ENCODE data around the gene MCAM. TPM values are rescaled to one million over a fixed set of nuclear protein-coding genes. Genes with fewer than 3 reads are reported as not detected.

The MCAM gene
- total RNA-seq, 1 donor from 2014 or later, result 7.5 TPM

- Mint-ChIP-seq H3K27ac (no peak overlapping the region), H3K9me3 (no peaks in the 10 kb centered on the region), H3K4me3 (no peak overlapping the region), H3K27me3 (peaks cover 8% of the 10 kb centered on the region), H3K4me1 (peaks cover 16% of the 10 kb centered on the region), H3K36me3 (ENCODE audit: low read depth) (no peaks in the 10 kb centered on the region)
- intact Hi-C loops (cut with micrococcal nuclease), result loop anchor here (5.0 kb wide), 4 partner anchors 117 to 257 kb away; partner anchors contain the start of genes ABCG4, CBL, DPAGT1 and VPS11
- no peak for DNase-seq
Measured at GRCh38 chr11:119324189-119324588, 7.3 kb upstream of the MCAM start.

- peak; percentile 94 for DNase-seq
- Mint-ChIP-seq H3K4me1 (peaks cover 20% of the 10 kb centered on the region), H3K4me3 (no peak overlapping the region), H3K27me3 (peaks cover 9% of the 10 kb centered on the region), H3K36me3 (ENCODE audit: low read depth) (no peaks in the 10 kb centered on the region), H3K9me3 (no peaks in the 10 kb centered on the region), H3K27ac (no peak overlapping the region)
- intact Hi-C loops (cut with micrococcal nuclease), result loop anchor here (1.0 to 5.0 kb wide), 6 partner anchors 11 to 256 kb away; partner anchors contain the start of genes ABCG4, CBL, DPAGT1 and NLRX1
Measured at GRCh38 chr11:119323532-119324033, 6.7 kb upstream of the MCAM start.

GRCh38 chr11:119322921-119323531 lies 6.1 kb upstream of the MCAM start:
- H3K4me3 Mint-ChIP-seq, result no peak overlapping the region

GRCh38 chr11:119322360-119322739 lies 5.4 kb upstream of the MCAM start:
- no peak overlapping the region for H3K27ac Mint-ChIP-seq
- H3K9me3 Mint-ChIP-seq, result no peaks in the 10 kb centered on the region
- peaks cover 21% of the 10 kb centered on the region for H3K4me1 Mint-ChIP-seq
- H3K27me3 Mint-ChIP-seq, result peaks cover 19% of the 10 kb centered on the region
- no peak overlapping the region for H3K4me3 Mint-ChIP-seq
- no peaks in the 10 kb centered on the region for H3K36me3 Mint-ChIP-seq (ENCODE audit: low read depth)
- no peak for DNase-seq
- intact Hi-C loops (cut with micrococcal nuclease), result loop anchor here (2.0 to 5.0 kb wide), 5 partner anchors 115 to 255 kb away; partner anchors contain the start of genes ABCG4, CBL, DPAGT1 and NLRX1

More at GRCh38 chr11:119322921-119323531, 6.1 kb upstream of the MCAM start:
- intact Hi-C loops (cut with micrococcal nuclease), result loop anchor here (1.0 to 5.0 kb wide), 6 partner anchors 11 to 256 kb away; partner anchors contain the start of genes ABCG4, CBL, DPAGT1 and NLRX1
- Mint-ChIP-seq H3K36me3 (ENCODE audit: low read depth) (no peaks in the 10 kb centered on the region), H3K9me3 (no peaks in the 10 kb centered on the region), H3K27me3 (peaks cover 13% of the 10 kb centered on the region), H3K4me1 (peaks cover 21% of the 10 kb centered on the region), H3K27ac (no peak overlapping the region)
- no peak for DNase-seq

GRCh38 chr11:119320776-119321524 lies 4.0 kb upstream of the MCAM start:
- Mint-ChIP-seq H3K36me3 (ENCODE audit: low read depth) (no peaks in the 10 kb centered on the region), H3K4me3 (peak overlapping the region; percentile 85), H3K4me1 (peaks cover 21% of the 10 kb centered on the region), H3K27ac (peak overlapping the region; percentile 87), H3K9me3 (no peaks in the 10 kb centered on the region), H3K27me3 (peaks cover 19% of the 10 kb centered on the region)
- peak; percentile 91 for DNase-seq
- intact Hi-C loops (cut with micrococcal nuclease), result loop anchor here (1.0 to 5.0 kb wide), 7 partner anchors 15 to 254 kb away; partner anchors contain the start of genes ABCG4, CBL, DPAGT1 and VPS11

- intact Hi-C loops (cut with micrococcal nuclease), result loop anchor here (2.0 to 5.0 kb wide), 5 partner anchors 58 to 253 kb away; partner anchors contain the start of genes ABCG4, CBL, DPAGT1 and VPS11
- peak overlapping the region; percentile 70 for H3K4me3 Mint-ChIP-seq
- no peaks in the 10 kb centered on the region for H3K36me3 Mint-ChIP-seq (ENCODE audit: low read depth)
- peaks cover 25% of the 10 kb centered on the region for H3K27me3 Mint-ChIP-seq
- peak overlapping the region; percentile 87 for H3K27ac Mint-ChIP-seq
- H3K9me3 Mint-ChIP-seq, result no peaks in the 10 kb centered on the region
- no peak for DNase-seq
- H3K4me1 Mint-ChIP-seq, result peaks cover 26% of the 10 kb centered on the region
Measured at GRCh38 chr11:119320240-119320775, 3.4 kb upstream of the MCAM start.

GRCh38 chr11:119319700-119320239 lies 2.8 kb upstream of the MCAM start:
- H3K4me3 Mint-ChIP-seq, result peak overlapping the region; percentile 70
- no peaks in the 10 kb centered on the region for H3K9me3 Mint-ChIP-seq
- peaks cover 28% of the 10 kb centered on the region for H3K4me1 Mint-ChIP-seq
- peaks cover 27% of the 10 kb centered on the region for H3K27me3 Mint-ChIP-seq
- peak; percentile 58 for DNase-seq
- peak overlapping the region; percentile 87 for H3K27ac Mint-ChIP-seq
- H3K36me3 Mint-ChIP-seq (ENCODE audit: low read depth), result no peaks in the 10 kb centered on the region
- intact Hi-C loops (cut with micrococcal nuclease), result loop anchor here (2.0 to 5.0 kb wide), 5 partner anchors 57 to 252 kb away; partner anchors contain the start of genes ABCG4, CBL, DPAGT1 and VPS11

GRCh38 chr11:119319136-119319699 lies 2.3 kb upstream of the MCAM start:
- peak; percentile 59 for DNase-seq

GRCh38 chr11:119318240-119319135 lies 1.6 kb upstream of the MCAM start:
- Mint-ChIP-seq H3K27me3 (peaks cover 30% of the 10 kb centered on the region), H3K36me3 (ENCODE audit: low read depth) (no peaks in the 10 kb centered on the region), H3K4me3 (peak overlapping the region; percentile 70), H3K9me3 (no peaks in the 10 kb centered on the region), H3K4me1 (peaks cover 26% of the 10 kb centered on the region), H3K27ac (peak overlapping the region; percentile 78)
- DNase-seq, result peak; percentile 77
- intact Hi-C loops (cut with micrococcal nuclease), result no loop called here

More at GRCh38 chr11:119319136-119319699, 2.3 kb upstream of the MCAM start:
- Mint-ChIP-seq H3K27me3 (peaks cover 29% of the 10 kb centered on the region), H3K4me3 (peak overlapping the region; percentile 70), H3K4me1 (peaks cover 28% of the 10 kb centered on the region), H3K36me3 (ENCODE audit: low read depth) (no peaks in the 10 kb centered on the region), H3K27ac (peak overlapping the region; percentile 87), H3K9me3 (no peaks in the 10 kb centered on the region)
- intact Hi-C loops (cut with micrococcal nuclease), result no loop called here

GRCh38 chr11:119317592-119318239 lies 786 bp upstream of the MCAM start:
- Mint-ChIP-seq H3K36me3 (ENCODE audit: low read depth) (no peaks in the 10 kb centered on the region), H3K4me3 (peak overlapping the region; percentile 12), H3K27me3 (peaks cover 30% of the 10 kb centered on the region), H3K9me3 (no peaks in the 10 kb centered on the region), H3K4me1 (peaks cover 26% of the 10 kb centered on the region), H3K27ac (no peak overlapping the region)
- peak; percentile 56 for DNase-seq
- intact Hi-C loops (cut with micrococcal nuclease), result no loop called here

- Mint-ChIP-seq H3K36me3 (ENCODE audit: low read depth) (no peaks in the 10 kb centered on the region), H3K9me3 (no peaks in the 10 kb centered on the region), H3K27ac (no peak overlapping the region), H3K4me1 (peaks cover 17% of the 10 kb centered on the region), H3K27me3 (peaks cover 30% of the 10 kb centered on the region), H3K4me3 (peak overlapping the region; percentile 72)
- DNase-seq, result peak; percentile 69
- intact Hi-C loops (cut with micrococcal nuclease), result no loop called here
Measured at GRCh38 chr11:119316016-119316728, 758 bp downstream of the MCAM start.

All from activated CD4-positive, alpha-beta T cell treated with anti-CD3 and anti-CD28 coated beads, Interleukin-2, amount 10 ng/mL, durations not matched to agents 24 days and 14 days (primary cell).